Breast epithelium (tissue), 3 donors: ENCODE results near the gene CYP8B1.

Experiments used
- POLR2A ChIP-seq: fragments of 450-650 bp; IDR thresholded peaks from one replicate; pipeline ENCODE4 v1.6.1; 2016; ENCODE audit warnings: antibody characterized with exemption, mild to moderate bottlenecking, moderate library complexity
- POLR2AphosphoS5 ChIP-seq, 3 donors: sonication (generic); formaldehyde crosslinking; IDR thresholded peaks; one replicate each; pipeline ENCODE4 v1.6.1; 2017; ENCODE audit warnings: antibody characterized with exemption in 3 of 3
- TF ChIP-seq, protein P1 (sequence below), 3 donors: fragments of 450-650 bp; IDR thresholded peaks; one replicate each; pipeline ENCODE4 v1.5.1; 2016 to 2017; ENCODE audit warnings: antibody characterized with exemption in 3 of 3, mild to moderate bottlenecking in 3 of 3, moderate library complexity in 3 of 3

DNA sequence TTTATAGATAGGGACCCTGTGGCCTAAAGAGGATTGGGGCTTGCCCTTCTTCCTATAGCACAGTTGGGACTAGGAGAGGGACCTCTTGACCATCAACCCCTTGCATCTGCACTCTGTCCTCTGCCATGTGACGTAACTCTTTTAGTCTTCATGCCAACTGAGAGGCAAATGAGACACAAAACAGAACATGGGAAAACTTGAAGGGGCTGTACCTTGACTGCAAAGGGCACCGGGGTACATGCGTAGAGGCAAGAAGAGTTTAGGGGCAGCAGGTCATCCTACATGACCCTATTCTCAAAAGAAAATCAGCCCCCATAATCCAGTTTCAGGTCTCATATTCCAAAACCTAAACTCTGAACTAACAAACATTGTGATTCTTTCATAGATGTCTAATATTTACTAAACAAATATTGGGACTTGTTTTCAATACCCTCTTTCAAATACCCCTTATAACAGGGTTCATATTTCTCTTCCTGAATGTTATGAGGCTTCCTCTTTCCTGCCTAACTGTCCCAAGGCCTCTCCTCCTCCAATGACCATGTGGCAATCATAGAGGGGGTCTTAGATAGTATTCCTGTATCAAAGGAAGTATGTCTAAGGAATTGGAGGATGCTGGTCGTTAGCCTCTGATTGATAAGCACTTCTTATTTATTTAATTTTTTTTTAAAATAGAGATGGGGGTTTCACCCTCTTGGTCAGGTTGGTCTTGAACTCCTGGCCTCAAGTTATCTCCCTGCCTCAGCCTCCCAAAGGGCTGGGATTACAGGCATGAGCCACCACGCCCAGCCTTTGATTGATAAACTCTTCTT is 45.8 kb downstream of the CYP8B1 start:
- TF ChIP-seq, protein P1, sequence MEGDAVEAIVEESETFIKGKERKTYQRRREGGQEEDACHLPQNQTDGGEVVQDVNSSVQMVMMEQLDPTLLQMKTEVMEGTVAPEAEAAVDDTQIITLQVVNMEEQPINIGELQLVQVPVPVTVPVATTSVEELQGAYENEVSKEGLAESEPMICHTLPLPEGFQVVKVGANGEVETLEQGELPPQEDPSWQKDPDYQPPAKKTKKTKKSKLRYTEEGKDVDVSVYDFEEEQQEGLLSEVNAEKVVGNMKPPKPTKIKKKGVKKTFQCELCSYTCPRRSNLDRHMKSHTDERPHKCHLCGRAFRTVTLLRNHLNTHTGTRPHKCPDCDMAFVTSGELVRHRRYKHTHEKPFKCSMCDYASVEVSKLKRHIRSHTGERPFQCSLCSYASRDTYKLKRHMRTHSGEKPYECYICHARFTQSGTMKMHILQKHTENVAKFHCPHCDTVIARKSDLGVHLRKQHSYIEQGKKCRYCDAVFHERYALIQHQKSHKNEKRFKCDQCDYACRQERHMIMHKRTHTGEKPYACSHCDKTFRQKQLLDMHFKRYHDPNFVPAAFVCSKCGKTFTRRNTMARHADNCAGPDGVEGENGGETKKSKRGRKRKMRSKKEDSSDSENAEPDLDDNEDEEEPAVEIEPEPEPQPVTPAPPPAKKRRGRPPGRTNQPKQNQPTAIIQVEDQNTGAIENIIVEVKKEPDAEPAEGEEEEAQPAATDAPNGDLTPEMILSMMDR (IDR thresholded peaks at IDR 0.05) = no peak
- TF ChIP-seq POLR2AphosphoS5 (IDR thresholded peaks at IDR 0.05) (no peak), POLR2A (no peak)
